Stimulated activated CD8-positive, alpha-beta memory T cell treated with anti-CD3 and anti-CD28 coated beads, Interleukin-12 subunit alpha, Interleukin-12 subunit beta, amount 100 ng/mL, for 24 hours (primary cell): Measurements from ENCODE around the gene ANK2.
"Not testable (repeated sequence)": the region's sequence is repeated elsewhere in the genome, so short reads cannot be mapped to it uniquely, and the experiment has no call there.

Experiments used
- DNase-seq: peaks from one replicate; pipeline ENCODE4 v3.0.0-alpha.2; 2020; ENCODE audit errors: extremely low read depth

Gene ANK2

GRCh38 chr4:113153529-113154101 lies 104.2 kb downstream of the ANK2 start:
- no peak for DNase-seq

GRCh38 chr4:113154281-113154680 lies 104.8 kb downstream of the ANK2 start:
- no peak for DNase-seq

GRCh38 chr4:113157086-113157857 lies 107.8 kb downstream of the ANK2 start:
- no peak for DNase-seq

- no peak for DNase-seq
Observed at GRCh38 chr4:113159942-113160545, 110.6 kb downstream of the ANK2 start.

GRCh38 chr4:113160548-113160947 lies 111.1 kb downstream of the ANK2 start:
- no peak for DNase-seq

- DNase-seq = no peak
Observed at GRCh38 chr4:113162089-113162488, 112.6 kb downstream of the ANK2 start.

GRCh38 chr4:113169368-113169767 lies 119.9 kb downstream of the ANK2 start:
- no peak for DNase-seq

GRCh38 chr4:113170115-113170804 lies 120.8 kb downstream of the ANK2 start:
- DNase-seq = no peak

GRCh38 chr4:113170805-113171468 lies 121.5 kb downstream of the ANK2 start:
- no peak for DNase-seq

- no peak for DNase-seq
Observed at GRCh38 chr4:113173126-113173792, 123.8 kb downstream of the ANK2 start.

GRCh38 chr4:113173793-113174264 lies 124.4 kb downstream of the ANK2 start:
- DNase-seq = no peak

GRCh38 chr4:113179091-113179490 lies 129.6 kb downstream of the ANK2 start:
- no peak for DNase-seq

- DNase-seq = no peak
Observed at GRCh38 chr4:113179996-113180395, 130.5 kb downstream of the ANK2 start.

- no peak for DNase-seq
Observed at GRCh38 chr4:113181289-113182007, 132.0 kb downstream of the ANK2 start.

GRCh38 chr4:113183032-113183605 lies 133.7 kb downstream of the ANK2 start:
- no peak for DNase-seq

- DNase-seq = not testable (repeated sequence)
Observed at GRCh38 chr4:113186220-113186619, 136.8 kb downstream of the ANK2 start.

GRCh38 chr4:113186913-113187312 lies 137.5 kb downstream of the ANK2 start:
- DNase-seq = no peak

- DNase-seq = no peak
Observed at GRCh38 chr4:113187358-113187757, 137.9 kb downstream of the ANK2 start.

- no peak for DNase-seq
Observed at GRCh38 chr4:113189546-113189945, 140.1 kb downstream of the ANK2 start.

- DNase-seq = no peak
Observed at GRCh38 chr4:113209153-113209552, 159.7 kb downstream of the ANK2 start.
